PC-9 (cell line): ENCODE results near the gene TAAR9. TPM values are rescaled to one million over a fixed set of nuclear protein-coding genes. Genes with fewer than 3 reads are reported as not detected.

Source experiments
- Bru-seq: library from RNA; stranded (reverse); fragments of 400-500 nt; gene quantifications from one replicate; lab custom pipeline; 2021; lab: Mats Ljungman, UMichigan
- BruChase-seq, 2 experiments: library from RNA; stranded (reverse); fragments of 400-500 nt; gene quantifications; one replicate each; lab custom pipeline; 2021; lab: Mats Ljungman, UMichigan
- BruUV-seq: library from RNA; stranded (reverse); fragments of 400-500 nt; replicated peaks from 2 replicates; lab custom pipeline; 2021; lab: Mats Ljungman, UMichigan
- CTCF ChIA-PET: fragments of 300-600 bp; sonication (Branson Sonifier 250); formaldehyde crosslinking; loops from one replicate; lab custom pipeline; 2022; ENCODE audit warnings: antibody characterized with exemption; lab: Charles Lee
- POLR2A ChIA-PET: fragments of 300-600 bp; sonication (Branson Sonifier 250); formaldehyde crosslinking; loops from one replicate; lab custom pipeline; 2022; ENCODE audit warnings: antibody characterized with exemption; ENCODE audit not compliant: unreplicated experiment; lab: Charles Lee
- DNase-seq, 2 experiments: peaks; one replicate each; pipeline versions ENCODE4 v3.0.0 to v3.0.0-alpha.2; 2015 to 2022; ENCODE audit warnings: mixed read lengths in 1 of 2
- H2AFZ ChIP-seq: fragments of 200-600 bp; sonication (generic); 2 replicates; pipeline ENCODE4 v1.8.1; 2017; ENCODE audit warnings: antibody characterized with exemption
- H3F3A ChIP-seq: fragments of 200-600 bp; sonication (generic); 2 replicates; pipeline ENCODE4 v1.8.1; 2017; ENCODE audit warnings: antibody characterized with exemption, mild to moderate bottlenecking, low read depth; ENCODE audit not compliant: insufficient read depth
- H3K27ac ChIP-seq: fragments of 200-600 bp; sonication (generic); 2 replicates; pipeline ENCODE4 v1.6.1; 2016; ENCODE audit warnings: mixed run types
- H3K27me3 ChIP-seq: fragments of 200-600 bp; sonication (generic); 2 replicates; pipeline ENCODE4 v1.6.1; 2016; ENCODE audit warnings: low read depth, mixed run types; ENCODE audit not compliant: insufficient read depth
- H3K36me3 ChIP-seq: fragments of 200-600 bp; sonication (generic); 2 replicates; pipeline ENCODE4 v1.6.1; 2016; ENCODE audit warnings: low read depth, mixed run types
- H3K4me1 ChIP-seq: fragments of 200-600 bp; sonication (generic); replicated peaks from 2 replicates; pipeline ENCODE4 v1.6.1; 2016; ENCODE audit warnings: mixed run types; ENCODE audit not compliant: insufficient read depth
- H3K4me2 ChIP-seq: fragments of 200-600 bp; sonication (generic); 2 replicates; pipeline ENCODE4 v1.6.1; 2017; ENCODE audit warnings: mixed run types
- H3K4me3 ChIP-seq: fragments of 200-600 bp; sonication (generic); 2 replicates; pipeline ENCODE4 v1.6.1; 2016; ENCODE audit warnings: mixed run types
- H3K79me2 ChIP-seq: fragments of 200-600 bp; sonication (generic); 2 replicates; pipeline ENCODE4 v1.6.1; 2017; ENCODE audit warnings: low read depth, mixed run types
- H3K9me2 ChIP-seq: fragments of 200-600 bp; sonication (generic); 2 replicates; pipeline ENCODE4 v1.8.1; 2017; ENCODE audit warnings: mild to moderate bottlenecking; ENCODE audit not compliant: insufficient read depth
- H3K9me3 ChIP-seq: fragments of 200-600 bp; sonication (generic); 2 replicates; pipeline ENCODE4 v1.8.1; 2016; ENCODE audit warnings: low read depth; ENCODE audit not compliant: insufficient read depth
- H4K20me1 ChIP-seq: fragments of 200-600 bp; sonication (generic); 2 replicates; pipeline ENCODE4 v1.8.1; 2017; ENCODE audit not compliant: insufficient read depth
- EZH2 ChIP-seq: fragments of 200-600 bp; sonication (generic); IDR thresholded peaks from 2 replicates; pipeline ENCODE4 v1.8.0; 2017; ENCODE audit warnings: antibody characterized with exemption, low read depth
- intact Hi-C: fragments of 100-400 bp; cut with micrococcal nuclease; formaldehyde crosslinking; loops from one replicate; pipeline ENCODE4 v1.10.0; 2022; ENCODE audit not compliant: unreplicated experiment
- long read RNA-seq: library from polyadenylated mRNA; stranded (forward); transcript quantifications from one replicate; pipeline ENCODE4 v2.0.0, GENCODE V29; 2022
- total RNA-seq: library from RNA; stranded (reverse); gene quantifications from 2 replicates; pipeline ENCODE4 v1.2.3, GENCODE V29; 2021
- TF ChIP-seq, protein P1 (sequence below): fragments of 200-600 bp; sonication (generic); conservative IDR thresholded peaks from 2 replicates; pipeline ENCODE4 v1.6.1; 2017; ENCODE audit warnings: mixed run types, antibody characterized with exemption, mild to moderate bottlenecking, moderate library complexity

Gene TAAR9, protein sequence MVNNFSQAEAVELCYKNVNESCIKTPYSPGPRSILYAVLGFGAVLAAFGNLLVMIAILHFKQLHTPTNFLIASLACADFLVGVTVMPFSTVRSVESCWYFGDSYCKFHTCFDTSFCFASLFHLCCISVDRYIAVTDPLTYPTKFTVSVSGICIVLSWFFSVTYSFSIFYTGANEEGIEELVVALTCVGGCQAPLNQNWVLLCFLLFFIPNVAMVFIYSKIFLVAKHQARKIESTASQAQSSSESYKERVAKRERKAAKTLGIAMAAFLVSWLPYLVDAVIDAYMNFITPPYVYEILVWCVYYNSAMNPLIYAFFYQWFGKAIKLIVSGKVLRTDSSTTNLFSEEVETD
- total RNA-seq (not detected in 2 replicates), Bru-seq, nascent RNA (not detected), BruChase-seq, experiment 1, labeled RNA remaining after a 2-hour chase (not detected), BruChase-seq, experiment 2, labeled RNA remaining after a 6-hour chase (not detected)
- long read RNA-seq, result 0 reads

- H3K9me2 ChIP-seq, result no peaks in the 10 kb centered on the region
- no peaks in the 10 kb centered on the region for H3F3A ChIP-seq
- peak within 1 kb of the TSS; percentile 45; the same call in 1 of the 2 replicates for H2AFZ ChIP-seq
- no peaks in the 10 kb centered on the region for H3K4me1 ChIP-seq
- H3K79me2 ChIP-seq, result no peaks in the 10 kb centered on the region
- TF ChIP-seq, protein P1, sequence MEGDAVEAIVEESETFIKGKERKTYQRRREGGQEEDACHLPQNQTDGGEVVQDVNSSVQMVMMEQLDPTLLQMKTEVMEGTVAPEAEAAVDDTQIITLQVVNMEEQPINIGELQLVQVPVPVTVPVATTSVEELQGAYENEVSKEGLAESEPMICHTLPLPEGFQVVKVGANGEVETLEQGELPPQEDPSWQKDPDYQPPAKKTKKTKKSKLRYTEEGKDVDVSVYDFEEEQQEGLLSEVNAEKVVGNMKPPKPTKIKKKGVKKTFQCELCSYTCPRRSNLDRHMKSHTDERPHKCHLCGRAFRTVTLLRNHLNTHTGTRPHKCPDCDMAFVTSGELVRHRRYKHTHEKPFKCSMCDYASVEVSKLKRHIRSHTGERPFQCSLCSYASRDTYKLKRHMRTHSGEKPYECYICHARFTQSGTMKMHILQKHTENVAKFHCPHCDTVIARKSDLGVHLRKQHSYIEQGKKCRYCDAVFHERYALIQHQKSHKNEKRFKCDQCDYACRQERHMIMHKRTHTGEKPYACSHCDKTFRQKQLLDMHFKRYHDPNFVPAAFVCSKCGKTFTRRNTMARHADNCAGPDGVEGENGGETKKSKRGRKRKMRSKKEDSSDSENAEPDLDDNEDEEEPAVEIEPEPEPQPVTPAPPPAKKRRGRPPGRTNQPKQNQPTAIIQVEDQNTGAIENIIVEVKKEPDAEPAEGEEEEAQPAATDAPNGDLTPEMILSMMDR, result no peak
- no peak for TF ChIP-seq EZH2
- intact Hi-C loops, result loop anchor here (10.0 kb wide), 2 partner anchors 397 to 1377 kb away; no protein-coding TSS in a partner anchor
- DNase-seq, result no peak
- CTCF ChIA-PET, result interaction anchor here (0.6 kb wide), 1 partner anchor 598 kb away, joined by 3 read pairs; no protein-coding TSS in a partner anchor
- H3K36me3 ChIP-seq, result no peaks in the 10 kb centered on the region
- H3K4me2 ChIP-seq, result no peak within 1 kb of the TSS
- H3K27ac ChIP-seq, result no peak within 1 kb of the TSS
- no peaks in the 10 kb centered on the region for H4K20me1 ChIP-seq
- no peaks in the 10 kb centered on the region for H3K9me3 ChIP-seq
- POLR2A ChIA-PET, result no interaction called here
- H3K4me3 ChIP-seq, result no peak within 1 kb of the TSS
- BruUV-seq, result no TSS peak
- no peaks in the 10 kb centered on the region for H3K27me3 ChIP-seq
Measured at GRCh38 chr6:132537977-132538376, at the start of gene TAAR9. TSS of gene TAAR9 (plus strand) at chr6:132538277. CDS start at chr6:132538290, 13 bp downstream.

DNA sequence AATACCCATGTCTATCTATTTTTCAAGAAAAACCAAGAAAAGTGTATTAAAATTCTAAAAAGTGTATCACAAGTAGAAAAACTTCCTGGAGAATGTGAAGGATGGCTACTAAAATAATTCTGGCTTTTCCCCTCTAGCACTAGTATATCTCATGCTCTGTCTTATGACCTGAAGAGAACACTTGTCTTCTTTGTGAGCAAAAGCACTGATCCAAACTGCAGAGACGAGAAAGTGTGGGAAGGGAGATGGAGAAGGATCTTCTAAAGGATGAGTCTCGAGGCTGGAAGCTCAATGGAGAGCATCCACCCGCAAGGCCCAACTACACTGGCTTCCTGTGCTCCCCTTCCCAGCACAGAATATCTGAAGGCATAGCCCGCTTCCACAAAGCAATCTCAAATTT is 48.7 kb upstream of the TAAR9 start:
- H3K4me1 ChIP-seq, result no peaks in the 10 kb centered on the region
- no peak overlapping the region for H3K4me3 ChIP-seq
- 0 out of 2 replicates have a peak, but pooled peaks cover 4% of the 10 kb centered on the region for H4K20me1 ChIP-seq
- no peaks in the 10 kb centered on the region for H3K9me3 ChIP-seq
- TF ChIP-seq, protein P1, result no peak
- TF ChIP-seq EZH2, result no peak
- H3K27ac ChIP-seq, result no peak overlapping the region
- POLR2A ChIA-PET, result no interaction called here
- H3K9me2 ChIP-seq, result no peaks in the 10 kb centered on the region
- no peak for DNase-seq
- intact Hi-C loops, result no loop called here
- no TSS peak for BruUV-seq
- H3K79me2 ChIP-seq, result 0 out of 2 replicates have a peak, but pooled peaks cover 5% of the 10 kb centered on the region
- H3K4me2 ChIP-seq, result no peak overlapping the region
- no peaks in the 10 kb centered on the region for H3K27me3 ChIP-seq
- no peaks in the 10 kb centered on the region for H3K36me3 ChIP-seq
- H3F3A ChIP-seq, result no peaks in the 10 kb centered on the region
- CTCF ChIA-PET, result no interaction called here
- no peak overlapping the region for H2AFZ ChIP-seq

DNA sequence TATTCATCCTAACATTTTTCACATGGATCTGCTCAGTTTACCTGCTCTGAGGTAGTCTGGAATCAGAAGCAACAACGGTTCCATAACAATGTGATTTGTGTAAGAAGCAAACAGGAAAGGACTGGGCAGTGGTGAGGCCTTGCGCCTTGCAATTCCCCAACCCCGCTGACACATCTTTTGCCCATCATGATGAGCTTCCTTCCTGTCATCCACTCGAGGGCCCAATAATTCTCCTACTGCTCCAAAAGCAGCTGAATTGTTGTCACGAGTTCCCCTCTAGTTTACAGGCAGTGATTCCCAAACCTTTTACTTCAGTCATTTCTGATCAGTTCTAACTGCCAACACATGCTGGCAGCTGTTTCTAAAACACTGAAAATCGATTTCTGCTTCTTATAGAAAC is 48.1 kb upstream of the TAAR9 start:
- no peak overlapping the region for H3K4me3 ChIP-seq
- H3K79me2 ChIP-seq, result 0 out of 2 replicates have a peak, but pooled peaks cover 5% of the 10 kb centered on the region
- no peak overlapping the region for H2AFZ ChIP-seq
- no peaks in the 10 kb centered on the region for H3K4me1 ChIP-seq
- no peak for DNase-seq
- H4K20me1 ChIP-seq, result 0 out of 2 replicates have a peak, but pooled peaks cover 4% of the 10 kb centered on the region
- TF ChIP-seq, protein P1, result no peak
- TF ChIP-seq EZH2, result no peak
- H3K27ac ChIP-seq, result no peak overlapping the region
- BruUV-seq, result no TSS peak
- POLR2A ChIA-PET, result no interaction called here
- H3K4me2 ChIP-seq, result no peak overlapping the region
- H3K9me2 ChIP-seq, result no peaks in the 10 kb centered on the region
- no peaks in the 10 kb centered on the region for H3K27me3 ChIP-seq
- no peaks in the 10 kb centered on the region for H3K9me3 ChIP-seq
- intact Hi-C loops, result no loop called here
- no peaks in the 10 kb centered on the region for H3K36me3 ChIP-seq
- no peaks in the 10 kb centered on the region for H3F3A ChIP-seq
- CTCF ChIA-PET, result interaction anchor here (0.5 to 0.7 kb wide), 2 partner anchors 82 to 336 kb away, joined by 3 to 5 read pairs; no protein-coding TSS in a partner anchor
